Tibial nerve (tissue), 4 donors: ENCODE results near the gene LATS2.

Experiments used
- CTCF ChIP-seq, 5 experiments: fragments of 200-600 bp in 3 of 5; fragments of 450-650 bp in 2 of 5; sonication (generic) in 3 of 5; IDR thresholded peaks; one replicate each; pipeline ENCODE4 v1.5.1; 2016 to 2019; ENCODE audit warnings: antibody characterized with exemption in 5 of 5, mild to moderate bottlenecking in 3 of 5, moderate library complexity in 2 of 5
- EP300 ChIP-seq, 2 donors: sonication (generic); formaldehyde crosslinking; IDR thresholded peaks; one replicate each; pipeline ENCODE4 v1.6.1; 2017; ENCODE audit warnings: antibody characterized with exemption in 2 of 2, mild to moderate bottlenecking in 1 of 2

- TF ChIP-seq CTCF (IDR thresholded peaks at IDR 0.05) (no peak), EP300 (IDR thresholded peaks at IDR 0.05) (no peak)
Measured at GRCh38 chr13:21106089-21106488, 44.7 kb upstream of the LATS2 start.
